Karpas-422 (cell line): ENCODE measurements around the gene KIAA1958. TPM values are rescaled to one million over a fixed set of nuclear protein-coding genes. Genes with fewer than 3 reads are reported as not detected.
"Not testable (repeated sequence)": the region's sequence is repeated elsewhere in the genome, so short reads cannot be mapped to it uniquely, and the experiment has no call there.

Experiments used
- DNase-seq: peaks from one replicate; pipeline ENCODE4 v3.0.0-alpha.2; 2015
- H2AFZ ChIP-seq: fragments of 200-600 bp; sonication (generic); 2 replicates; pipeline ENCODE4 v1.6.1; 2014; ENCODE audit warnings: antibody characterized with exemption, low read length, mixed read lengths
- H3K27ac ChIP-seq: fragments of 200-600 bp; sonication (generic); 2 replicates; pipeline ENCODE4 v1.5.1; 2014; ENCODE audit warnings: mild to moderate bottlenecking, low read length, moderate library complexity
- H3K27me3 ChIP-seq: fragments of 200-600 bp; sonication (generic); 2 replicates; pipeline ENCODE4 v1.6.1; 2014; ENCODE audit warnings: low read length, mixed read lengths
- H3K36me3 ChIP-seq: fragments of 200-600 bp; sonication (generic); 2 replicates; pipeline ENCODE4 v1.6.1; 2014; ENCODE audit warnings: low read length, mixed read lengths; ENCODE audit not compliant: insufficient read depth
- H3K4me1 ChIP-seq: fragments of 200-600 bp; sonication (generic); 2 replicates; pipeline ENCODE4 v1.6.1; 2014; ENCODE audit warnings: mild to moderate bottlenecking, low read length, mixed read lengths
- H3K4me2 ChIP-seq: fragments of 200-600 bp; sonication (generic); 2 replicates; pipeline ENCODE4 v1.6.1; 2014; ENCODE audit warnings: low read length, low read depth, mild to moderate bottlenecking; ENCODE audit not compliant: poor library complexity, severe bottlenecking
- H3K4me3 ChIP-seq: fragments of 200-600 bp; sonication (generic); 2 replicates; pipeline ENCODE4 v1.5.1; 2014; ENCODE audit warnings: mild to moderate bottlenecking, antibody characterized with exemption, low read length, mixed read lengths
- H3K79me2 ChIP-seq: fragments of 200-600 bp; sonication (generic); 2 replicates; pipeline ENCODE4 v1.6.1; 2014; ENCODE audit warnings: mild to moderate bottlenecking, low read length, mixed read lengths
- H3K9ac ChIP-seq: fragments of 200-600 bp; sonication (generic); 2 replicates; pipeline ENCODE4 v1.6.0; 2014; ENCODE audit warnings: low read length
- H3K9me2 ChIP-seq: fragments of 200-600 bp; sonication (generic), shearing (Covaris generic); replicated peaks from 2 replicates; pipeline ENCODE4 v1.6.0; 2014; ENCODE audit warnings: mild to moderate bottlenecking, low read length, moderate library complexity; ENCODE audit not compliant: insufficient read depth
- H3K9me3 ChIP-seq: fragments of 300-700, 200-600 bp; sonication (generic); 2 replicates; pipeline ENCODE4 v1.6.1; 2014; ENCODE audit warnings: low read length, mixed read lengths
- H4K20me1 ChIP-seq: fragments of 200-600 bp; sonication (generic); 2 replicates; pipeline ENCODE4 v1.6.1; 2014; ENCODE audit warnings: mild to moderate bottlenecking, antibody characterized with exemption, low read length, low read depth; ENCODE audit not compliant: insufficient read depth
- total RNA-seq: library from RNA; depleted of rRNA; stranded (reverse); fragments of >200 nt; shearing (Covaris generic); gene quantifications from 2 replicates; pipeline ENCODE4 v1.2.3, GENCODE V29; 2014; ENCODE audit warnings: low replicate concordance

Gene KIAA1958
- total RNA-seq, 1 experiment from 2014 or later = 44.7 TPM

GRCh38 chr9:112670991-112671625 is 184.5 kb downstream of the KIAA1958 start:
- H3K36me3 ChIP-seq = no peaks in the 10 kb centered on the region
- H4K20me1 ChIP-seq = no peaks in the 10 kb centered on the region
- no peak overlapping the region for H3K9ac ChIP-seq
- no peaks in the 10 kb centered on the region for H3K4me1 ChIP-seq
- DNase-seq = no peak
- no peak overlapping the region for H3K4me2 ChIP-seq
- no peaks in the 10 kb centered on the region for H3K9me2 ChIP-seq
- H3K9me3 ChIP-seq = no peaks in the 10 kb centered on the region
- H3K27me3 ChIP-seq = no peaks in the 10 kb centered on the region
- H3K4me3 ChIP-seq = no peak overlapping the region
- no peak overlapping the region for H3K27ac ChIP-seq
- H2AFZ ChIP-seq = no peak overlapping the region
- H3K79me2 ChIP-seq = peaks cover 6% of the 10 kb centered on the region

DNA sequence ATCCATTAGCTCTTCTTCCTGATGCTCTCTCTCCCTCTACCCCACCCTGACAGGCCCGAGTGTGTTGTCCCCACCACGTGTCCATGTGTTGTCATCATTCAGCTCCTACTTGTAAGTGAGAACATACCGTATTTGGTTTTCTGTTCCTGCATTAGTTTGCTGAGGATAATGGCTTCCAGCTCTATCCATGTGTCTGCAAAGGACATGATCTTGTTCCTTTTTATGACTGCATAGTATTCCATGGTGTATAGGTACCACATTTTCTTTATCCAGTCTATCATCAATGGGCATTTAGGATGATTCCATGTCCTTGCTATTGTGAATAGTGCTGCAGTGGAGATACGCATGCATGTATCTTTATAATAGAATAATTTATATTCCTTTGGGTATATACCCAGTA is 186.6 kb downstream of the KIAA1958 start:
- not testable (repeated sequence) for H2AFZ ChIP-seq, H3K27ac ChIP-seq, H3K9ac ChIP-seq, H3K9me3 ChIP-seq, H4K20me1 ChIP-seq, H3K27me3 ChIP-seq, H3K4me2 ChIP-seq, H3K79me2 ChIP-seq, DNase-seq, H3K9me2 ChIP-seq, H3K36me3 ChIP-seq, H3K4me3 ChIP-seq, H3K4me1 ChIP-seq

DNA sequence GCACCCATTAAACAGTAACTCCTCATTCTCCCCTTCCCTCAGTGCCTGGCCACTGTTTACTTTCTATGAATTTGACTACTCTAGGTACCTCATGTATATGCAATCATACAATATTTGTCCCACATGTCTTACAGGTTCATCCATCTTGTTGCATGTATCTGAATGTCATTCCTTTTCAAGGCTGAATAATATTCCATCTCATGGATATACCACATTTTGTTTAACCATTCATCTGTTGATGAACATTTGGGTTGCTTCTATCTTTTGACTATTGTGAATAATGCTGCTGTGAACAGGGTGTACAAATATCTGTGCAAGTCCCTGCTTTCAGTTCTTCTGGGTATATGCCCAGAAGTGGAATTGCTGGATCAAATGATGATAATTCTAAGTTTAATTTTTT is 190.4 kb downstream of the KIAA1958 start:
- Histone ChIP-seq H3K4me1 (no peaks in the 10 kb centered on the region), H4K20me1 (no peaks in the 10 kb centered on the region), H3K4me3 (no peak overlapping the region), H3K9ac (no peak overlapping the region), H2AFZ (no peak overlapping the region), H3K9me2 (no peaks in the 10 kb centered on the region), H3K79me2 (no peaks in the 10 kb centered on the region), H3K4me2 (no peak overlapping the region), H3K27ac (no peak overlapping the region), H3K27me3 (no peaks in the 10 kb centered on the region), H3K9me3 (peaks cover 5% of the 10 kb centered on the region), H3K36me3 (peaks cover 5% of the 10 kb centered on the region; the same call in 1 of the 2 replicates)
- no peak for DNase-seq

GRCh38 chr9:112680731-112681402 is 194.2 kb downstream of the KIAA1958 start:
- no peak overlapping the region for H3K4me3 ChIP-seq
- H3K27ac ChIP-seq = no peak overlapping the region
- no peak overlapping the region for H2AFZ ChIP-seq
- H3K4me2 ChIP-seq = no peak overlapping the region
- H3K4me1 ChIP-seq = no peaks in the 10 kb centered on the region
- H3K9me2 ChIP-seq = no peaks in the 10 kb centered on the region
- H3K9me3 ChIP-seq = peaks cover 5% of the 10 kb centered on the region
- no peaks in the 10 kb centered on the region for H3K79me2 ChIP-seq
- no peak overlapping the region for H3K9ac ChIP-seq
- no peaks in the 10 kb centered on the region for H4K20me1 ChIP-seq
- DNase-seq = no peak
- peaks cover 17% of the 10 kb centered on the region; the same call in 1 of the 2 replicates for H3K36me3 ChIP-seq
- H3K27me3 ChIP-seq = no peaks in the 10 kb centered on the region

GRCh38 chr9:112689161-112689740 is 202.6 kb downstream of the KIAA1958 start:
- Histone ChIP-seq H3K27me3 (no peaks in the 10 kb centered on the region), H3K36me3 (peaks cover 29% of the 10 kb centered on the region; the same call in 1 of the 2 replicates), H3K27ac (no peak overlapping the region), H3K4me3 (no peak overlapping the region), H3K9me2 (no peaks in the 10 kb centered on the region), H3K79me2 (peaks cover 14% of the 10 kb centered on the region; the same call in 1 of the 2 replicates), H3K9me3 (no peaks in the 10 kb centered on the region), H4K20me1 (no peaks in the 10 kb centered on the region), H3K4me2 (no peak overlapping the region), H3K4me1 (no peaks in the 10 kb centered on the region), H2AFZ (no peak overlapping the region), H3K9ac (no peak overlapping the region)
- no peak for DNase-seq

DNA sequence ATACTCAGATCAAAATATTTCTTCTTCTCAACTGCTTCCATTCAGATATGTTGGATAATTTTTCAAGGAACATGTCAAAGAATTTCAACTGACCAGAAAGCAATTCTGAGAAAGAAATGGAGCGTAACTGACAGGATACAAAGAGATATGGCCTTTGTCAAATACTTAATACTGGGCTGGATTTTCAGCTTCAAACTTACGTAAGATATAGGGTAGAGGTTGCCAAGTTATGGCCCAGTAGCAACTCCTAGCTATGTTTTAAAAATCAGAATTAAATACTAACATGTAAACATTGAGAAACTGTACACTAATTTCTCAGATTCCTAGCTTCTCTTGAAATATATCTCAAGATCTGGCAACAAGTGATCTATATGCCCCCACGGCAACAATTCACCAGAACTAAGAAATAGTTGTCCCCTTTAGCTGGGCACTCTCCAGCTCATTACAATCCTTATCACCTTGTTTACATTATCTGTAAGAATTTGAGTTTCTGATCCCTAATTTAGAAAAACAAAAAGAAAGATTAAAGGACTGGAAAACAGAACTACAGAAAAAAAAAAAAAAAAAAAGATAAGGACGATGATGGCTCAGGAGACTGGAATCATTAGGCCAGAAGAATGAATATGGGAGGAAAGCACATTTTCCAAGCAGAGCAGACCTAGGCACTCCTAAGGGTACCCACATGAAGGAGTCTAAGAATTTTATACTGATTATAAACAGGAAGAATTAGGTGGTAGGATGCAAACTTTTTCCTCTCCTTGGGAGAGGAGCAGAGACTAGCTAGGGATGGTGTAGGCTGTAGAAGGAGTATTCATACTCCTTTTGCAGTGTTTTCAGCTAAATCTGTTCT is 208.3 kb downstream of the KIAA1958 start:
- Histone ChIP-seq H3K4me1 (no peaks in the 10 kb centered on the region), H2AFZ (no peak overlapping the region), H3K4me2 (no peak overlapping the region), H4K20me1 (no peaks in the 10 kb centered on the region), H3K36me3 (peaks cover 12% of the 10 kb centered on the region), H3K9me2 (no peaks in the 10 kb centered on the region), H3K9ac (no peak overlapping the region), H3K4me3 (no peak overlapping the region), H3K27me3 (no peaks in the 10 kb centered on the region), H3K9me3 (no peaks in the 10 kb centered on the region), H3K79me2 (peaks cover 59% of the 10 kb centered on the region), H3K27ac (no peak overlapping the region)
- DNase-seq = no peak

DNA sequence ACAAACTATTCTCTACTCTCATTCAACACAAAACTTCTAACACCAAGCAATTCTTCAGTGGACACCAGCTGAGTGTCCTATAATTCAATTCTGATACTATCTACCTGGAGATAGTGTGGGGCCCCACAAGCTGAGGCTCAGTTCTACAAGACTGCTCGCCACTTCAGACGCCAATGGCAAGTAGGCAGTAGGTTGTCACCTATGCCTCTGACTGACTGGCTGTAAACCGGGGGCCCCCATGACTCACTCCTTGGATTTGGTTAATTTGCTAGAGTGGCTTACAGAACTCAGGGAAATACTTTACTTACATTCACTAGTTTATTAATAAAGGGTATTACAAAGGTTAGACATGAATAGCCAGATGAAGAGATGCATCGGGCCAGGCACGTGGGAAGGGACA is 209.8 kb downstream of the KIAA1958 start:
- Histone ChIP-seq H3K9ac (no peak overlapping the region), H3K4me3 (no peak overlapping the region), H3K79me2 (peaks cover 68% of the 10 kb centered on the region), H3K4me1 (no peaks in the 10 kb centered on the region), H3K36me3 (peaks cover 13% of the 10 kb centered on the region), H3K27ac (no peak overlapping the region), H3K4me2 (no peak overlapping the region), H4K20me1 (no peaks in the 10 kb centered on the region), H3K9me2 (no peaks in the 10 kb centered on the region), H3K27me3 (no peaks in the 10 kb centered on the region), H3K9me3 (no peaks in the 10 kb centered on the region), H2AFZ (no peak overlapping the region)
- no peak for DNase-seq

GRCh38 chr9:112699230-112699629 is 212.6 kb downstream of the KIAA1958 start:
- H3K9me2 ChIP-seq = no peaks in the 10 kb centered on the region
- H3K4me2 ChIP-seq = no peak overlapping the region
- no peak overlapping the region for H3K4me3 ChIP-seq
- peaks cover 20% of the 10 kb centered on the region for H3K36me3 ChIP-seq
- no peak overlapping the region for H2AFZ ChIP-seq
- no peaks in the 10 kb centered on the region for H4K20me1 ChIP-seq
- no peaks in the 10 kb centered on the region for H3K9me3 ChIP-seq
- no peaks in the 10 kb centered on the region for H3K27me3 ChIP-seq
- no peak for DNase-seq
- peaks cover 88% of the 10 kb centered on the region for H3K79me2 ChIP-seq
- peaks cover 1% of the 10 kb centered on the region; the same call in 1 of the 2 replicates for H3K4me1 ChIP-seq
- H3K27ac ChIP-seq = no peak overlapping the region
- H3K9ac ChIP-seq = no peak overlapping the region
